Head of caudate nucleus (tissue), 42 donors: ENCODE results near the gene RBMS1.
A peak's percentile ranks its signal among the peaks of the same experiment; 100 is the strongest.

Experiments
- DNase-seq, 42 donors: peaks; one replicate each; pipeline versions ENCODE4 v3.0.0 to v3.0.0-alpha.2; 2020 to 2021; ENCODE audit warnings: mixed read lengths in 7 of 42
- intact Hi-C: fragments of 100-400 bp; cut with DNase I; formaldehyde crosslinking; loops from one replicate; pipeline ENCODE4 v1.15.0; 2022

RBMS1 gene

GRCh38 chr2:160258492-160258805 is 235.2 kb downstream of the RBMS1 start:
- no peak for DNase-seq
- intact Hi-C loops: no loop called here

- intact Hi-C loops: no loop called here
Measured at GRCh38 chr2:160257743-160258491, 235.7 kb downstream of the RBMS1 start.

GRCh38 chr2:160257041-160257742 is 236.4 kb downstream of the RBMS1 start:
- intact Hi-C loops: no loop called here
- DNase-seq: no peak

More at GRCh38 chr2:160257743-160258491, 235.7 kb downstream of the RBMS1 start:
- no peak for DNase-seq

- intact Hi-C loops: no loop called here
- no peak for DNase-seq
Measured at GRCh38 chr2:160256507-160256906, 237.1 kb downstream of the RBMS1 start.

GRCh38 chr2:160255408-160255807 is 238.2 kb downstream of the RBMS1 start:
- intact Hi-C loops: no loop called here
- no peak for DNase-seq

- no peak for DNase-seq
- intact Hi-C loops: no loop called here
Measured at GRCh38 chr2:160254189-160254762, 239.3 kb downstream of the RBMS1 start.

- no peak for DNase-seq
- intact Hi-C loops: no loop called here
Measured at GRCh38 chr2:160253440-160254188, 240.0 kb downstream of the RBMS1 start.

- intact Hi-C loops: no loop called here
- no peak for DNase-seq
Measured at GRCh38 chr2:160252900-160253299, 240.7 kb downstream of the RBMS1 start.

GRCh38 chr2:160252278-160252887 is 241.2 kb downstream of the RBMS1 start:
- intact Hi-C loops: no loop called here
- DNase-seq: no peak

GRCh38 chr2:160251569-160251968 is 242.0 kb downstream of the RBMS1 start:
- intact Hi-C loops: no loop called here
- DNase-seq: no peak

GRCh38 chr2:160249876-160250275 is 243.7 kb downstream of the RBMS1 start:
- no peak for DNase-seq
- intact Hi-C loops: no loop called here

- intact Hi-C loops: no loop called here
- DNase-seq: no peak
Measured at GRCh38 chr2:160247296-160248035, 246.1 kb downstream of the RBMS1 start.

GRCh38 chr2:160246356-160246755 is 247.3 kb downstream of the RBMS1 start:
- intact Hi-C loops: no loop called here

GRCh38 chr2:160245614-160246155 is 247.9 kb downstream of the RBMS1 start:
- intact Hi-C loops: no loop called here
- DNase-seq: no peak

More at GRCh38 chr2:160246356-160246755, 247.3 kb downstream of the RBMS1 start:
- DNase-seq: no peak

- intact Hi-C loops: no loop called here
- DNase-seq: no peak
Measured at GRCh38 chr2:160242893-160243564, 250.6 kb downstream of the RBMS1 start.

- intact Hi-C loops: no loop called here
- peak in 1 of 42 donors; percentile 48 for DNase-seq
Measured at GRCh38 chr2:160241251-160242137, 252.1 kb downstream of the RBMS1 start.

GRCh38 chr2:160239436-160239835 is 254.2 kb downstream of the RBMS1 start:
- intact Hi-C loops: no loop called here
- DNase-seq: no peak
